ENCODE results near the gene ANKRD40CL. TPM values are rescaled to one million over a fixed set of nuclear protein-coding genes. Genes with fewer than 3 reads are reported as not detected.

The ANKRD40CL gene
- total RNA-seq, 1 donor from 2014 or later, result not detected

DNA sequence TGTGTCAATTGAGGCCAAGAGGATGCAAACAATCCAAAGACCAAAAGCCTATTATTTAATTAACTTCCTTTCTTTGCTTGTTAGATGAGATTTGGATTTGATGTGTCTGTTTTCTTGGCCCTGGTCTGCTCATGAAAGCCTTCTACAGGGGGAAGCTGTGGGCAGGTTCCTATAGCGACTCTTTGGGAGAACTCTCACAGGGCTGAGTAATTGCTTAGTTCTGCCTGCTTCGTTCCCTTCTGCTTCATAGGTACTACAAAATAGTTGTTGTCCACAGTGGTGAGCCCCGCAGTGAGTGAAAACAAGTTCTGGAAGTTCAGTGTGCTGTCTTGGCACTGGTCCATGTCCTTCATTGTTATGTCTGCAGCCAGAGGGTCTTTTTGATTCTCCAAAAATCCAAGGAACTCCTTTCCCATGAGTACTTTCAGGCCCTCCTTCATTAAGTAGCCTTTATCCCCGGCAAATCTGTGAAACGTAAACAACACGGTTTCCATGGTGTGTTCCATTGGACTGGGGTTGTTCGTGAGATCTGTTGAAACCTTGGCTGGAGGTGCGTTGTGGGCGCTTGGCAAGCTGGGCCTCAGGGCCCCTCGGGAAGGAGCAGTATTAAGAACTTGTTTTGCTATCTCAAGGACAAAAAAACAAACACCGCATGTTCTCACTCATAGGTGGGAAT lies 30.0 kb upstream of the ANKRD40CL start:
- Mint-ChIP-seq H3K27ac (peak overlapping the region; percentile 55), H3K27me3 (no peaks in the 10 kb centered on the region), H3K4me1 (ENCODE audit: unreplicated experiment) (peaks cover 34% of the 10 kb centered on the region), H3K36me3 (no peaks in the 10 kb centered on the region), H3K9me3 (no peaks in the 10 kb centered on the region), H3K4me3 (peak overlapping the region; percentile 36)
- TF ChIP-seq, protein P1, sequence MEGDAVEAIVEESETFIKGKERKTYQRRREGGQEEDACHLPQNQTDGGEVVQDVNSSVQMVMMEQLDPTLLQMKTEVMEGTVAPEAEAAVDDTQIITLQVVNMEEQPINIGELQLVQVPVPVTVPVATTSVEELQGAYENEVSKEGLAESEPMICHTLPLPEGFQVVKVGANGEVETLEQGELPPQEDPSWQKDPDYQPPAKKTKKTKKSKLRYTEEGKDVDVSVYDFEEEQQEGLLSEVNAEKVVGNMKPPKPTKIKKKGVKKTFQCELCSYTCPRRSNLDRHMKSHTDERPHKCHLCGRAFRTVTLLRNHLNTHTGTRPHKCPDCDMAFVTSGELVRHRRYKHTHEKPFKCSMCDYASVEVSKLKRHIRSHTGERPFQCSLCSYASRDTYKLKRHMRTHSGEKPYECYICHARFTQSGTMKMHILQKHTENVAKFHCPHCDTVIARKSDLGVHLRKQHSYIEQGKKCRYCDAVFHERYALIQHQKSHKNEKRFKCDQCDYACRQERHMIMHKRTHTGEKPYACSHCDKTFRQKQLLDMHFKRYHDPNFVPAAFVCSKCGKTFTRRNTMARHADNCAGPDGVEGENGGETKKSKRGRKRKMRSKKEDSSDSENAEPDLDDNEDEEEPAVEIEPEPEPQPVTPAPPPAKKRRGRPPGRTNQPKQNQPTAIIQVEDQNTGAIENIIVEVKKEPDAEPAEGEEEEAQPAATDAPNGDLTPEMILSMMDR (conservative IDR thresholded peaks at IDR 0.05), result no peak
- DNase-seq (ENCODE audit: extremely low spot score, unreplicated experiment), result no peak

- H3K27ac Mint-ChIP-seq, result peak overlapping the region; percentile 16
- no peaks in the 10 kb centered on the region for H3K36me3 Mint-ChIP-seq
- H3K4me1 Mint-ChIP-seq (ENCODE audit: unreplicated experiment), result peaks cover 36% of the 10 kb centered on the region
- TF ChIP-seq, protein P1 (conservative IDR thresholded peaks at IDR 0.05), result no peak
- H3K27me3 Mint-ChIP-seq, result no peaks in the 10 kb centered on the region
- peak overlapping the region; percentile 20 for H3K4me3 Mint-ChIP-seq
- no peak for DNase-seq (ENCODE audit: extremely low spot score, unreplicated experiment)
- no peaks in the 10 kb centered on the region for H3K9me3 Mint-ChIP-seq
Observed at GRCh38 chr17:50794361-50794760, 27.0 kb upstream of the ANKRD40CL start.

DNA sequence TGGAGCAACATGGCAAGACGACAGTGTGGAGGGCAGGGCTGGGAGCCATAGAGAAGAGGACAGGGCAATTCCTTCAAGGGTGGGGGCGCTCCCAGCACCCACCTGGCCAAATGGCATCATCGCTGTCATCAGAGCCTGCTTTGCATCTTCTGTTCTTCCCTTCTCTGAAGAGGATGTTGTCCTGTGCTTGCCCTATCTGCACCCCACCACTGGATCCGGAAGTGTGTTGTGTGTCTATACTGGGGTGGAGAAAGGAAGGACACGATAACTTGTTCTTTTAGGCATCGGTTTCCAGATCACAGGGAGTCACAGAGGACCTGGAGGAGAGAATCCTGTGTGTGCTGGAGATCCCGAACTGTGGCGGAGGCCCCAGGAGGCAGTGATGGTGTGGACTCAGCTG lies 25.7 kb upstream of the ANKRD40CL start:
- TF ChIP-seq, protein P1 (conservative IDR thresholded peaks at IDR 0.05), result no peak
- Mint-ChIP-seq H3K4me3 (no peak overlapping the region), H3K36me3 (no peaks in the 10 kb centered on the region), H3K27ac (no peak overlapping the region), H3K27me3 (no peaks in the 10 kb centered on the region), H3K9me3 (no peaks in the 10 kb centered on the region), H3K4me1 (ENCODE audit: unreplicated experiment) (peaks cover 28% of the 10 kb centered on the region)
- DNase-seq (ENCODE audit: extremely low spot score, unreplicated experiment), result no peak

DNA sequence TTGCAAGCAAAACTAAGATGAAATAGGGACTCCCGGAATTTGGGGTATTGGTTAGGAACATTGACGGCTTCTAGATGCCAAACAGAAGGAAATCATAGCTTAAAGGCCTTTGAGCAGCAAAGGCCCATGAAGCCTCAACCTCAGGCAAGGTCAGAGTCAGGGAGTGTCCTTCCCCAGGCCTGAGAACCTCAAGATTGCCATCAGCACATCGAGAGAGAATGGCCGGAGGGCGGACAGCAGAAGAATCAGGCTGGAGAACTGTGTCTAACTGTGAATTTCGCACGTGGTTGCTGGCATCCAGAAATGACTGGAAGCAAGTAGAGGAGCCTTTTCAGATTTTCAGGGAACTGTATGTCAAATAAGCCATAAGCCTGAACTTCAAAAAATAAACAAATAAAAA lies 24.8 kb upstream of the ANKRD40CL start:
- Mint-ChIP-seq H3K9me3 (no peaks in the 10 kb centered on the region), H3K27me3 (no peaks in the 10 kb centered on the region)
- DNase-seq (ENCODE audit: extremely low spot score, unreplicated experiment), result no peak

GRCh38 chr17:50790618-50791017 lies 23.3 kb upstream of the ANKRD40CL start:
- no peak overlapping the region for H3K4me3 Mint-ChIP-seq
- peak overlapping the region; percentile 48 for H3K27ac Mint-ChIP-seq

More for the DNA sequence above, 24.8 kb upstream of the ANKRD40CL start:
- TF ChIP-seq, protein P1 (conservative IDR thresholded peaks at IDR 0.05), result no peak
- no peak overlapping the region for H3K4me3 Mint-ChIP-seq
- no peak overlapping the region for H3K27ac Mint-ChIP-seq
- peaks cover 27% of the 10 kb centered on the region for H3K4me1 Mint-ChIP-seq (ENCODE audit: unreplicated experiment)
- no peaks in the 10 kb centered on the region for H3K36me3 Mint-ChIP-seq

More at GRCh38 chr17:50790618-50791017, 23.3 kb upstream of the ANKRD40CL start:
- DNase-seq (ENCODE audit: extremely low spot score, unreplicated experiment), result no peak
- Mint-ChIP-seq H3K27me3 (no peaks in the 10 kb centered on the region), H3K4me1 (ENCODE audit: unreplicated experiment) (peaks cover 34% of the 10 kb centered on the region), H3K36me3 (no peaks in the 10 kb centered on the region), H3K9me3 (no peaks in the 10 kb centered on the region)
- TF ChIP-seq, protein P1 (conservative IDR thresholded peaks at IDR 0.05), result no peak
